ENCODE measurements around the gene CRKL.

Gene CRKL

GRCh38 chr22:21001601-21002325 is 84.6 kb downstream of the CRKL start, which contains the start of gene THAP7:
Gene THAP7 (minus strand): TSS chr22:21002118. CDS start chr22:21001911, 207 bp downstream.
- H3K4me3 ChIP-seq (ENCODE audit: low read depth, low read length) = peak within 1 kb of the TSS; percentile 86
- peak; percentile 96 for DNase-seq (ENCODE audit: low read depth)
- no peak for TF ChIP-seq CTCF (conservative IDR thresholded peaks at IDR 0.05; ENCODE audit: low read depth, low read length)

Data from choroid plexus epithelial cell (primary cell).